Small intestine (tissue), 7 donors: ENCODE results near the gene MRPS11. TPM values are rescaled to one million over a fixed set of nuclear protein-coding genes. Genes with fewer than 3 reads are reported as not detected.

Experiments used
- DNase-seq, 2 donors: peaks; one replicate each; pipeline versions ENCODE4 v3.0.0 to v3.0.0-alpha.2; 2013
- FAIRE-seq: peaks from 2 replicates; lab custom pipeline; 2012; peaks lifted over from hg19 to GRCh38; lab: Jason Lieb, UNC
- H3K27ac ChIP-seq, 3 donors: one replicate each; pipeline ENCODE4 v1.5.1; 2013; ENCODE audit warnings: low read length in 2 of 3, mild to moderate bottlenecking in 2 of 3, control low read depth in 1 of 3, inconsistent platforms in 1 of 3, low read depth in 1 of 3, moderate library complexity in 1 of 3
- H3K27me3 ChIP-seq, 3 donors: one replicate each; pipeline ENCODE4 v1.6.1; 2013; ENCODE audit warnings: low read length in 3 of 3, inconsistent platforms in 1 of 3; ENCODE audit not compliant: control insufficient read depth in 3 of 3, insufficient read depth in 3 of 3
- H3K36me3 ChIP-seq, 3 donors: one replicate each; pipeline ENCODE4 v1.6.1; 2013; ENCODE audit warnings: low read length in 3 of 3, inconsistent platforms in 1 of 3, low read depth in 1 of 3, mild to moderate bottlenecking in 1 of 3, moderate library complexity in 1 of 3; ENCODE audit not compliant: control insufficient read depth in 3 of 3, insufficient read depth in 2 of 3
- H3K4me1 ChIP-seq, 3 donors: one replicate each; pipeline ENCODE4 v1.6.1; 2013; ENCODE audit warnings: low read length in 2 of 3, inconsistent platforms in 1 of 3, low read depth in 1 of 3, mild to moderate bottlenecking in 1 of 3, moderate library complexity in 1 of 3; ENCODE audit not compliant: control insufficient read depth in 3 of 3, insufficient read depth in 2 of 3
- H3K4me3 ChIP-seq, 3 donors: one replicate each; pipeline ENCODE4 v1.5.1; 2013; ENCODE audit warnings: low read length in 3 of 3, control low read depth in 1 of 3, inconsistent platforms in 1 of 3, low read depth in 1 of 3, mild to moderate bottlenecking in 1 of 3, moderate library complexity in 1 of 3
- H3K9me3 ChIP-seq, 2 donors: one replicate each; pipeline ENCODE4 v1.6.1; 2013; ENCODE audit warnings: low read depth in 1 of 2, low read length in 1 of 2; ENCODE audit not compliant: control insufficient read depth in 2 of 2, insufficient read depth in 1 of 2
- WGBS, 3 donors: extraction: QIAGEN DNeasy Blood & Tissue Kit; methylation state at CpG; one replicate each; pipeline ENCODE4 v1.1.7; 2013; 5-methylcytosine and 5-hydroxymethylcytosine counted together
- polyA plus RNA-seq, 4 donors: library from polyadenylated mRNA; stranded (reverse) in 3 of 4; unstranded in 1 of 4; fragments of 200-250 nt in 3 of 4; fragments of 120-200 nt in 1 of 4; gene quantifications; one replicate each; pipeline versions ENCODE4 v1.2.1 to v1.2.3, GENCODE V29; 2013
- donor health status: healthy with polysubstance abuse.
- donor health status: control.
- donor health status: control.
- donor health status: Bipolar disorder and iron deficiency.
- donor health status: healthy.

MRPS11 gene
- polyA plus RNA-seq, 4 donors: 37.7 to 79.8 (median 63.9) TPM

GRCh38 chr15:88526247-88526879 is 58.9 kb downstream of the MRPS11 start:
- H3K4me1 ChIP-seq: no peaks in the 10 kb centered on the region
- H3K27me3 ChIP-seq: no peaks in the 10 kb centered on the region
- no peak for FAIRE-seq
- no peak for DNase-seq
- no peaks in the 10 kb centered on the region for H3K9me3 ChIP-seq
- no peak overlapping the region for H3K27ac ChIP-seq
- H3K4me3 ChIP-seq: no peak overlapping the region
- peaks cover 5 to 17% (median 15%) of the 10 kb centered on the region in 3 donors for H3K36me3 ChIP-seq

DNA sequence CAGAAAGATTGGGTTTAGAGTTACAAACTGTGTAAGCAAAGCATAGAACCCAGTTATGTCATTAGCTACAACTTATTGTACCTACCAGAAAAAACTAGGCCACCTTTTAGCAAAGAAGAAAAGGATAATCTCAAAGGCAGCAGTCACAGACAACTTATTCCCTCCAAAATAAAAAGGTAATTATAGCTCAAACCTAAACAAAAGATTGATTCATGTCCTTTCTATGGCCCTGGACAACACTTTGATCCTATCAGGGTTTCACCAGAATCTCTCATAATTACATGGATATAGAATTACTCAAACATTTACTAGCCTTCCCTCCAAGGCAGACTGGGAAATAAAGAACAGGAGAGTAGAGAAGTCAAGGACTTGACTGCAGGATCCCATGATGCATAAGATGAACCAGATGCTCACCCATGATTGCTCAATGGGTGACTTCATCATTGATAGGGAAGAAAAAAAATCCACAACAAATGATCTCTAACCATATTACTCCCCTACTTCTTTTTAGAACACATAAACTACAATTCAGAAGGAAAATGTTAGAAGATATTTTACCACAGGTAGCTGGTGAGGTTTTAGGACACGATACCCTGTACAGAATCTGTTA is 61.6 kb downstream of the MRPS11 start:
- DNase-seq (no peak), FAIRE-seq (no peak)
- Histone ChIP-seq H3K36me3 (peaks cover 6 to 19% (median 18%) of the 10 kb centered on the region in 3 donors), H3K27ac (no peak overlapping the region), H3K27me3 (no peaks in the 10 kb centered on the region), H3K9me3 (no peaks in the 10 kb centered on the region), H3K4me3 (no peak overlapping the region), H3K4me1 (no peaks in the 10 kb centered on the region)
- 97 to 100% (median 99%) methylated on average over 1 of the region's 1 CpG for WGBS, 3 donors

Other genes starting within 250 kb of the MRPS11 start
- gene NTRK3, start 211.0 kb upstream of the MRPS11 start, polyA plus RNA-seq: 1 to 10 TPM in 1 of 4 donors, under 1 TPM in 2, not detected in 1; under 0.01 to 3.6 (median 0.52) TPM
- 10 to 100 TPM; 29.9 to 61.7 (median 45.0) TPM for gene MRPL46, start 320 bp upstream of the MRPS11 start, polyA plus RNA-seq
- gene DET1, start 79.0 kb downstream of the MRPS11 start, polyA plus RNA-seq: 10 to 100 TPM in 1 of 4 donors, 1 to 10 TPM in 3; 1.1 to 14.0 (median 3.5) TPM
- gene AEN, start 153.6 kb downstream of the MRPS11 start, polyA plus RNA-seq: 10 to 100 TPM in 2 of 4 donors, 1 to 10 TPM in 2; 5.4 to 16.8 (median 11.3) TPM
- 100 to 1,000 TPM in 2 of 4 donors, 10 to 100 TPM in 1, 1 to 10 TPM in 1; 4.1 to 434 (median 98.1) TPM for gene ISG20, start 171.3 kb downstream of the MRPS11 start, polyA plus RNA-seq